Memory B cell (primary cell): ENCODE results near the gene C19orf47.
"Not testable (repeated sequence)": the region's sequence is repeated elsewhere in the genome, so short reads cannot be mapped to it uniquely, and the experiment has no call there.

Experiments
- ATAC-seq: fragments of 150-1000 bp; cut with Tn5 transposase; 2 replicates; pipeline ENCODE4 v1.10.0; 2021; ENCODE audit warnings: low read depth, mild to moderate bottlenecking, moderate library complexity
- DNase-seq, 2 donors: peaks; one replicate each; pipeline ENCODE4 v3.0.0; 2022; ENCODE audit warnings: low spot score in 2 of 2
- H3K27ac Mint-ChIP-seq: one replicate; pipeline ENCODE4 v1.8.0; 2022; ENCODE audit warnings: mild to moderate bottlenecking, moderate library complexity, mixed read lengths
- H3K27me3 Mint-ChIP-seq: one replicate; pipeline ENCODE4 v1.8.0; 2022; ENCODE audit warnings: mixed read lengths
- H3K36me3 Mint-ChIP-seq: one replicate; pipeline ENCODE4 v1.8.0; 2022; ENCODE audit warnings: mild to moderate bottlenecking, mixed read lengths
- H3K4me1 Mint-ChIP-seq: one replicate; pipeline ENCODE4 v1.8.0; 2022; ENCODE audit warnings: mixed read lengths
- H3K4me3 Mint-ChIP-seq: one replicate; pipeline ENCODE4 v1.8.0; 2022; ENCODE audit warnings: mild to moderate bottlenecking, moderate library complexity, mixed read lengths
- H3K9me3 Mint-ChIP-seq: one replicate; pipeline ENCODE4 v1.8.0; 2022; ENCODE audit warnings: mixed read lengths

Gene C19orf47

DNA sequence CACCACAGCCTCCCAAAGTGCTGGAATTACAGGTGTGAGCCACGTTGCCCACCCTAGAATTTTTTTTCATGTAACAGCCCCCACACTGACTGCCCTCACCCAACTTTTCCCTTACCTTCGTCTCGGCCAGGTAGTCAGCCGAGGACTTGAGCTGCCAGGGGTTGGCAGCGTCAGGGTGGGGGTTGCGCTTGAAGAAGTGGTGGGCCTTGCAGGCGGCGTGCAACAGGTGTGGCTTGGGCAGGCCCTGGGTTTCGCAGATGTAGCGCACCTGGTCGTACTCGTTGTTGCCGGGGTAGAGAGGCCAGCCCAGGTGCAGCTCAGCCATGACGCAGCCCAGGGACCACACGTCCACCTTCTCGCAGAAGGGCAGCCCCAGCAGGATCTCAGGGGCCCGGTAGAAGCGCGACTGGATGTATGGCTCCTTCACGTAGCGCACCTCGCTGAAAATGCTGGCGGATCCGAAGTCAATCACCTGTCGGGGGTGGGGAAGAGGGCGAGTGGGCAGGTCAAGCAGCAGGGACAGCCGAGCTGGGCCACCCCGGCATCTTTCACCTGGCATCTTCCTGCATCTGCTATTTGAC, 35.6 kb upstream of the C19orf47 start:
- no peaks in the 10 kb centered on the region for H3K36me3 Mint-ChIP-seq
- ATAC-seq (no peak), DNase-seq (no peak)
- no peaks in the 10 kb centered on the region for H3K9me3 Mint-ChIP-seq
- peaks cover 3% of the 10 kb centered on the region for H3K27me3 Mint-ChIP-seq
- H3K4me1 Mint-ChIP-seq = no peaks in the 10 kb centered on the region
- H3K27ac Mint-ChIP-seq = no peak overlapping the region
- H3K4me3 Mint-ChIP-seq = no peak overlapping the region

DNA sequence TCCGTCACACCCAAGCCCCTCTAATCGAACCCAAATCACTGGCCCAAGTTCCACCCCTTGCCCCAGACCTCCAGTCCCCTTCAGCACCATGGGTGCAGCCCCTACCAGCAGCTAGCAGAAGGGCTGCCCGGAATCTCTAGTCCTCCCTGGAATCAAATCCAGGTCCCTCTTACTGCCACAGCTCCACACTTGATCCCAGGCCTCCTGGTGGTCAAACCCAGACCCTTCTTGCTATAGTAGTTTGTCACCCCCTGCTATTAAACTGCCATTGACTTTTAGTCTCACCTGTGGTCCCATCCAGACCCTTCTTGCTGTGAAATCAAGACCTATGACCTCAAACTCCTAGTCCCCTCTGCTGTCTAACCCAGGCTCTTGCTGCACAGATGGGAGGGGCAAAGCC, 33.1 kb upstream of the C19orf47 start:
- H3K9me3 Mint-ChIP-seq = no peaks in the 10 kb centered on the region
- no peak overlapping the region for H3K27ac Mint-ChIP-seq
- peaks cover 3% of the 10 kb centered on the region for H3K36me3 Mint-ChIP-seq
- no peak for DNase-seq
- H3K27me3 Mint-ChIP-seq = no peaks in the 10 kb centered on the region
- H3K4me1 Mint-ChIP-seq = no peaks in the 10 kb centered on the region
- no peak overlapping the region for H3K4me3 Mint-ChIP-seq
- ATAC-seq = no peak

DNA sequence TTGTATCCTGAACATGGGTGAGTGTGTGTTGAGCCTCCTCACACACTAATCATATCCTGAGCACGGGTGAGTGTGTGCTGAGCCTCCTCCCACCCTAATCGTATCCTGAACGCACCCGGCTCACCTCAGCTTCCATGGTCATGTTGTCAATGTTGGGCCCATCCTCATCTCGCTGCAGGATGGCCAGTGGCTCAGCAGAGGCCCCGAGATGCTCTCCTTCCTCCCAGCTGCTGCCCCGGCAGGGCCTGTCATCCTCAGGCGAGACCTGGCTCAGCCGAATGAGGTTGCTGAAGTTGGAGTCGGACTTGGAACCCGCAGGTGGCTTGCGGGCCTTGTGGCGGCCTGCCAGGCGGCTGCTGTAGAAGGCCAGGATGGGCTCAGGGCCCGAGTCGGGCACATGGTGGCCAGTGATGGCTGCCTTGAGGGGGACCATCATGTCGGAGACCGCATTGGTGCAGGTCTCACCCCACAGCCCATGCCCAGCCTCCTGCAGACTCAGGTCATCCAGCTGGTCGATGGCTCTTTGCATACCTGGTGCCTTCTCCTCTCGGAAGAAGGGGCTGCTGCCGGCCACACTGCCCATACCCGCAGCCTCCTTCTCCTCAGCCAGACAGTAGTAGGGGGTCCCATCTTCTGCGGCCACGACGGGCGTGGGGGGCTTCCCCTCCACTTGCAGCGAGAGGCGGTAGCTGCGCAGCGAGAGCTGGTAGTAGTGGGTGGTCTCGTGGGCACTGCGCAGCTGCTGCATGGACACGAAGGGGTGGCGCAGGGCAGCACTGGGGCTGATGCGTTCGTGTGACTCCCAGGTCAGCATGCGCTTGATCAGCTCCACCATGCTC, 32.2 kb upstream of the C19orf47 start:
- H3K9me3 Mint-ChIP-seq = no peaks in the 10 kb centered on the region
- no peak for DNase-seq
- H3K36me3 Mint-ChIP-seq = peaks cover 6% of the 10 kb centered on the region
- H3K27ac Mint-ChIP-seq = no peak overlapping the region
- no peaks in the 10 kb centered on the region for H3K27me3 Mint-ChIP-seq
- ATAC-seq = no peak
- no peak overlapping the region for H3K4me3 Mint-ChIP-seq
- H3K4me1 Mint-ChIP-seq = no peaks in the 10 kb centered on the region

DNA sequence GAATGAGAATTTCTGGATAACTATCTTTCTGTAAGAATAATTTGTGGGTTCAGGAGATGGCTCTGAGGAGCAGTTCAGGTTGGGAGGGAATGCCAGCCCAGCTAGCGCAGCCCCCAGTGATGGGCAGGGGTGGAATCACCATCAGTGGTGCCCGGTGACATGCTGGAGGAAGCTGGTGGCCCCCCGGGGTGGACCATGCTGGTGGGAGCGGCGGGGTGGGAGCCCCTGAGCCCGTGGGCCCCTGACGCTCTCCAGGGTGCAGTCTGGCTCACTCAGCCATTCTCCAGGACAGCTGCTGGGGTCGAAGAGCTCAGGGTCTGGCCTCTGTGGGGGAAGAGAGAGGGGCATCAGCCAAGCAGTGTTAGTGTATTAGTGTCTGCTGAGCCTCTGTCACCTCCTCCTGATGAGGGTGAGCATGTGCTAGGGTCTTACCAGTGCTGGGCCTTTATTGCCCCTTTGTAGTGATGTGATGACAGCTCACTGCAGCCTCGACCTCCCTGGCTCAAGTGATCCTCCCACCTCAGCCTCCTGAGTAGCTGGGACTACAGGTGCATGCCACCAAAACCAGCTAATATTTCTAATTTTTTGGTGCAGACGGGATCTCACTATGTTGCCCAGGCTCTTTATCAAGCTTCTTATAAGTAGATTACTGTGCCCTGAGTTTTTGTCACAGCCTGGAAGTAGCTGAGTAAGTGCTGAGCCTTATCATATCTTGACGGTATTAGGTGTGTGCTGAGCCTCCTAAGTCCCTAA, 31.4 kb upstream of the C19orf47 start:
- DNase-seq (no peak), ATAC-seq (no peak)
- H3K27ac Mint-ChIP-seq = no peak overlapping the region
- H3K36me3 Mint-ChIP-seq = peaks cover 10% of the 10 kb centered on the region
- no peaks in the 10 kb centered on the region for H3K27me3 Mint-ChIP-seq
- no peak overlapping the region for H3K4me3 Mint-ChIP-seq
- H3K9me3 Mint-ChIP-seq = no peaks in the 10 kb centered on the region
- no peaks in the 10 kb centered on the region for H3K4me1 Mint-ChIP-seq

DNA sequence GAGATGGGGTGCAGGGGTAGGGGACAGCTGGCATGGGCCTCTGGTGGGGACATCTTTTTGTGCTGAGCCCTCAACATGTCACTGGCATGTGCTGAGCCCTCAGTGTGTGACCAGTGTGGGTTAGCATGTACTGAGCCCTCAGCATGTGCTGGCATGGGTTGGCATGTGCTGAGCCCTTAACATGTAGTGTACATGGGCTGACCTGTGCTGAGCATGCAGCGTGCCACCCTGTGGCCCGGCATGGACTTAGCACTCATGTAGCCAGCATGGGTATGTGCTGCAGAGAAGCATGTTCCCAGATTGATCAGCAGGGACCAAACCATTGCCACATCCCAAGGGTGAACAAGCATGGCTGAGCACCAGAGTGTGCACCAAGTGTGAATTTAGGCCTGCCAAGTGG, 30.3 kb upstream of the C19orf47 start:
- no peak overlapping the region for H3K4me3 Mint-ChIP-seq
- no peaks in the 10 kb centered on the region for H3K27me3 Mint-ChIP-seq
- peaks cover 13% of the 10 kb centered on the region for H3K36me3 Mint-ChIP-seq
- no peak for ATAC-seq
- H3K27ac Mint-ChIP-seq = no peak overlapping the region
- no peak for DNase-seq
- H3K4me1 Mint-ChIP-seq = no peaks in the 10 kb centered on the region
- H3K9me3 Mint-ChIP-seq = no peaks in the 10 kb centered on the region

DNA sequence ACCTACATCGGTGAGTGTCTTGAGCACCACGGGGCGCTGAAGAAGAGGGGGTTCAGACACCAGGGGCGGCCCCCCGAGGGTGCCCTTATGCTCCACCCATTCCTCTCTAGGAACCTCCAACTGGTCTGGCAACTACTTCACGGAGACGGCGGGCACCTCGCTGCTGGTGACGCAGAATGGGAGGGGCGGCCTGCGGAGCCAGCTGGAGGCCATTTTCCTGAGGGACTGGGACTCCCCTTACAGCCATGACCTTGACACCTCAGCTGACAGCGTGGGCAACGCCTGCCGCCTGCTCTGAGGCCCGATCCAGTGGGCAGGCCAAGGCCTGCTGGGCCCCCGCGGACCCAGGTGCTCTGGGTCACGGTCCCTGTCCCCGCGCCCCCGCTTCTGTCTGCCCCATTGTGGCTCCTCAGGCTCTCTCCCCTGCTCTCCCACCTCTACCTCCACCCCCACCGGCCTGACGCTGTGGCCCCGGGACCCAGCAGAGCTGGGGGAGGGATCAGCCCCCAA, 29.7 kb upstream of the C19orf47 start:
- DNase-seq (no peak), ATAC-seq (no peak)
- no peaks in the 10 kb centered on the region for H3K4me1 Mint-ChIP-seq
- no peak overlapping the region for H3K27ac Mint-ChIP-seq
- no peaks in the 10 kb centered on the region for H3K27me3 Mint-ChIP-seq
- peaks cover 13% of the 10 kb centered on the region for H3K36me3 Mint-ChIP-seq
- H3K4me3 Mint-ChIP-seq = no peak overlapping the region
- no peaks in the 10 kb centered on the region for H3K9me3 Mint-ChIP-seq

DNA sequence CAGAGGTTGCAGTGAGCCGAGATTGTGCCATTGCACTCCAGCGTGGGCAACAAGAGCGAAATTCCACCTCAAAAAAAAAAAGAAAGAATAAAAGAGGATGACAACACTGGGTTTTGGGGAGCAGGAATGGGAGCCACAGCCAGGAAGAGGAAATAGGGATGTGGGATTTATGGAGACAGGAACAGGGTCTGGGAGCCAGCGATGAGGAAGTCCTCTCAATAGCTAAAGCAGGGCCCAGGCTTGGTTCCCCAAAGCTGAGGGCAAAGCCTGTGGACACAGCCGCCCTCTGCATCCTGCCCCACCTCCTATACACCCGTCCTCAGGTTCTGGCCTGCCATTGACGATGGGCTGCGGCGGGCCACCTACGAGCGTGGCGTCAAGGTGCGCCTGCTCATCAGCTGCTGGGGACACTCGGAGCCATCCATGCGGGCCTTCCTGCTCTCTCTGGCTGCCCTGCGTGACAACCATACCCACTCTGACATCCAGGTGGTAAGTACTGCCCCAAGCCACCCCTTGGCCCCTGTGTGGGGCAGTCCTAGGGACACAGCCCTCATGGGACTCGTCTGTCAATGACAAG, 28.2 kb upstream of the C19orf47 start:
- Mint-ChIP-seq H3K27me3 (no peaks in the 10 kb centered on the region), H3K27ac (no peak overlapping the region), H3K4me1 (no peaks in the 10 kb centered on the region), H3K9me3 (no peaks in the 10 kb centered on the region), H3K36me3 (peaks cover 13% of the 10 kb centered on the region), H3K4me3 (no peak overlapping the region)
- DNase-seq = no peak
- no peak for ATAC-seq

DNA sequence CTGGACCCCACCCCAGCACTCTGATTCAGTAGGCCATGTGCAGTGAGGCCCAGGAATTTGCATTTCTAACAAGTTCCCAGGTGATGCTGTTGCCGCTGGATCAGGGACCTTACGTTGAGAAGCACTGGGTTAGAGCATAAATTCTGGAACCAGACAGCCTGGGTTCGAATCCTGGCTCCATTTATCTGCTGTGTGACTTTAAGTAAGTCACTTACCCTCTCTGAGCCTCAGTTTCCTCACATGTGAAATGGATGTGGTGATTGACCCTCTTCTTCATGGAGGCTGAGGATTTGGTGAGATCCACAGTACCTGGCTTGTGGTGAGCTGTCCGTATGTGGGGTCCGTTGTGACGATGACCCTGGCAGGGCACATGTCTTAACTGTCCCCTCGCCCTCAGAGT, 25.9 kb upstream of the C19orf47 start:
- Mint-ChIP-seq H3K4me1 (peaks cover 5% of the 10 kb centered on the region), H3K27me3 (no peaks in the 10 kb centered on the region), H3K9me3 (no peaks in the 10 kb centered on the region), H3K27ac (no peak overlapping the region), H3K36me3 (peaks cover 15% of the 10 kb centered on the region), H3K4me3 (no peak overlapping the region)
- DNase-seq (no peak), ATAC-seq (no peak)

DNA sequence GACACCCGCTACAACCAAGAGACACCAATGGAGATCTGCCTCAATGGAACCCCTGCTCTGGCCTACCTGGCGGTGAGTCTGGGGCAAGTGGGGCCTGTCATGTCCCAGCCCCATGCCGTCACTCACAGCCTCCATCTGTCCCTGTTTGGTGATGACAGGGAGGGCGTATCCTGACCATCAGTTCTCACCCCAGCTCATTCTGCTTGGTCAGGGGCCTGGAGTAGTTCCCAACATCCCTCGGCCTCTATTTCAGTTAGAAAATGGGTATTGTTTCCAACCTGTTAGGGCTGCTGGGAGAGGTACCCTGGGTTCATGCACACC, 23.6 kb upstream of the C19orf47 start:
- H3K27me3 Mint-ChIP-seq = no peaks in the 10 kb centered on the region
- H3K9me3 Mint-ChIP-seq = no peaks in the 10 kb centered on the region
- no peak overlapping the region for H3K27ac Mint-ChIP-seq
- DNase-seq (no peak), ATAC-seq (no peak)
- no peak overlapping the region for H3K4me3 Mint-ChIP-seq
- peaks cover 5% of the 10 kb centered on the region for H3K4me1 Mint-ChIP-seq
- peaks cover 15% of the 10 kb centered on the region for H3K36me3 Mint-ChIP-seq

DNA sequence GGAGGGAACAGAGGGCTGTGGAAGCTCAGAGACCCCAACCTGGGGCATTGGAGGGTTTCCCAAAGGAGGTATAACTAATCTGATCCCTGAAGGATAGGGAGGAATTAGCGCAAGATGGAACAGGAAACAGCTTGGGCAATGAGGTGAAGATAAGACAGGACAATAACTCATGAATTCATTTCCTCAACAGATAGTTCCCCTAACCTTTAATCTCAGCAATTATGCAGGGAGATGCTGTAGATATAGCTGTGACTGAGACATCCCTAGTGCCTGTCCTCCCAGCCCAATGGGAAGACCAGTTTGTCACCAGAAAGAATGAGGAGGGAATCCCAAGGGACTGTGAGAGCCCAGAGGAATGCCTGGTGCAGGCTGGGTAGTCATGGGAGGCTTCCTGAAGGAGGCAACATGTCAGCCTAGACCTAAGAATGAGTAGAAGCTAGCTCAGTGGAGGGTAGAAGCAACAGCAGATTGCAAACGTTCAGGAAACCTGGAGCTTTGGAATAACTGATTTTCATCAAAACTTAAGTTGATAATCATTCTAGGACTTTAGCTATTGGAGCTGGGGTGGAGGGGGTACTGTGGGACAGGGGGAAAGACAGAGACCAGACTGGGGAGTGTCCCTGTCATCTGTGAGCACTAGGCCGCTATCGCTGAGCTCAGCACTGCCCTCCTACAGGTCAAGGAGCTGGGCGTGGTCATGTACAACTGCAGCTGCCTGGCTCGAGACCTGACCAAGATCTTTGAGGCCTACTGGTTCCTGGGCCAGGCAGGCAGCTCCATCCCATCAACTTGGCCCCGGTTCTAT, 23.0 kb upstream of the C19orf47 start:
- DNase-seq (no peak), ATAC-seq (no peak)
- Mint-ChIP-seq H3K9me3 (no peaks in the 10 kb centered on the region), H3K27me3 (no peaks in the 10 kb centered on the region), H3K4me1 (peaks cover 5% of the 10 kb centered on the region), H3K36me3 (peaks cover 13% of the 10 kb centered on the region), H3K4me3 (no peak overlapping the region), H3K27ac (no peak overlapping the region)

DNA sequence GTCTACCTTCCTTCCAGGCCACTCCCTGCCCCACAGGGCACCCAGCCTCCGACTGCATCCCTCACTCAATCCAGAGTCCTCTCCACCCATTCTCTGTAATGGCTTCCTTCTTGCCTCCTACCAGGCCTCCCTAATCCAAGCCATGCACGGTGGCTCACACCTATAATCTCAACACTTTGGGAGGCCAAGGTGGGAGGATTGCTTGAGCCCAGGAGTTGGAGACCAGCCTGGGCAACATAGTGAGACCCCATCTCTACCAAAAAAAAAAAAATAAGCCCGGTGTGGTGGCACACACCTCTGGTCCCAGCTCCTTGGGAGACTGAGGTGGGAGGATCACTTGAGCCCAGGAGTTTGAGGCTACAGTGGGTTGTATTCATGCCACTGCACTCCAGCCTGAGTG, 22.1 kb upstream of the C19orf47 start:
- H3K9me3 Mint-ChIP-seq, H3K4me3 Mint-ChIP-seq, ATAC-seq, H3K4me1 Mint-ChIP-seq, H3K27ac Mint-ChIP-seq, H3K27me3 Mint-ChIP-seq, DNase-seq: not testable (repeated sequence)
- H3K36me3 Mint-ChIP-seq = peaks cover 11% of the 10 kb centered on the region

DNA sequence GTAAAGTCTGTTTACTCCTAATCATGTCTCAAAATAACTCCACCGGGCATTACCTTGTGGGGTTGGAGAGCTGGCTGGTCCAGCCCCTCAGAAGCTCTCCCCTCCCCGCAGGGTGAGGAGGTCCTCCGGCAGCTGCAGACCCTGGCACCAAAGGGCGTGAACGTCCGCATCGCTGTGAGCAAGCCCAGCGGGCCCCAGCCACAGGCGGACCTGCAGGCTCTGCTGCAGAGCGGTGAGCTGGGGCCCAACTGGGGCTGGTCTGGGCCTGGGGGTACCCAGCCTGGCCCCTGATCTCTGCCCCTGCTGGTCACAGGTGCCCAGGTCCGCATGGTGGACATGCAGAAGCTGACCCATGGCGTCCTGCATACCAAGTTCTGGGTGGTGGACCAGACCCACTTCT, 21.6 kb upstream of the C19orf47 start:
- no peak for DNase-seq
- no peaks in the 10 kb centered on the region for H3K27me3 Mint-ChIP-seq
- no peak overlapping the region for H3K27ac Mint-ChIP-seq
- H3K4me1 Mint-ChIP-seq = peaks cover 8% of the 10 kb centered on the region
- H3K36me3 Mint-ChIP-seq = peaks cover 8% of the 10 kb centered on the region
- H3K4me3 Mint-ChIP-seq = no peak overlapping the region
- no peaks in the 10 kb centered on the region for H3K9me3 Mint-ChIP-seq
- ATAC-seq = no peak

DNA sequence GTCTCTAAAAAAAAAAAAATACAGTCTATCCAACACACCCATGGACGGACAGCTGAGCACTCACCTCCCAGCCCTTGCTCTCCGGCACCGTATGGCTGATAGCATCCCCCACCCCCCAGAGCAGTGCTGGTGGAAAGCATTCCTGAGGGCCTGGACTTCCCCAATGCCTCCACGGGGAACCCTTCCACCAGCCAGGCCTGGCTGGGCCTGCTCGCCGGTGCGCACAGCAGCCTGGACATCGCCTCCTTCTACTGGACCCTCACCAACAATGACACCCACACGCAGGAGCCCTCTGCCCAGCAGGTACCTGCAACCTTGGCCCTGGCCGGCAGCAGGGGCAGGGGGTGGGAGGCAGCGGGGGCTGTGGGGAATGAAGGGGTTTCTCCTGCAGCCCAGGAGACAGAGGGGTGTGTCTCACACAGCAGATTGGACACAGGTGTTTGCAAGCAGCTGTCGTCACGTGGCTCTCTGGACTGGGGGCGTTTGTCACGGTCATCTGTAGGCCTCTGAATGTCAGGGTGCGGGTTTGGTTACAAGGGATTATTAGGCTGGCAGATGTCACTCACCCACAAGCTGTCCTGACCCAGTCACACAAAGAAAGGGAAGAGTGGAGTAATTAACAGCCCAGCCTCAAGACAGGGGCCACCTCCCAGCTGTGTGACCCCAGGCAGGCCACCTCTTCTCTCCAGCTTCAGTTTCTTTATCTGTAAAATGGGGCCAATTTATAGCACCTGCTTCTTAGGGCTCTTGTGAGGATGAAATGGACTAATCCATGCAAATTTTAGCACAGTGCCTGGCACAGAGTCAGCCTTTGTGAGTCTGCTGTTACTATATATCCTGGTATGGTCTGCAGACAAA, 19.6 kb upstream of the C19orf47 start:
- H3K27ac Mint-ChIP-seq = no peak overlapping the region
- no peak for DNase-seq
- peaks cover 14% of the 10 kb centered on the region for H3K4me1 Mint-ChIP-seq
- ATAC-seq = no peak
- H3K4me3 Mint-ChIP-seq = no peak overlapping the region
- no peaks in the 10 kb centered on the region for H3K27me3 Mint-ChIP-seq
- peaks cover 8% of the 10 kb centered on the region for H3K36me3 Mint-ChIP-seq
- H3K9me3 Mint-ChIP-seq = no peaks in the 10 kb centered on the region
